Neutrophil (primary cell): ENCODE measurements around the gene ABHD16A.

Source experiments
- H3K27ac ChIP-seq: fragments of 200-600 bp; sonication (generic); 2 replicates; pipeline ENCODE4 v1.5.1; 2016; ENCODE audit warnings: mild to moderate bottlenecking, moderate library complexity
- H3K27me3 ChIP-seq: fragments of 200-600 bp; sonication (generic); 2 replicates; pipeline ENCODE4 v1.6.0; 2016; ENCODE audit warnings: mild to moderate bottlenecking
- H3K36me3 ChIP-seq: fragments of 200-600 bp; sonication (generic); 2 replicates; pipeline ENCODE4 v1.5.1; 2017
- H3K4me1 ChIP-seq, 2 experiments: fragments of 200-600 bp in 1 of 2; sonication (generic) in 1 of 2; 1 replicate in 1 of 2; 2 replicates in 1 of 2; pipeline versions ENCODE4 v1.5.1 to v1.6.1; 2013 to 2016; ENCODE audit warnings: low read depth in 1 of 2, low read length in 1 of 2, mild to moderate bottlenecking in 1 of 2, moderate library complexity in 1 of 2; ENCODE audit not compliant: control insufficient read depth in 1 of 2, insufficient read depth in 1 of 2
- H3K4me3 ChIP-seq, 2 experiments: fragments of 200-600 bp in 1 of 2; sonication (generic) in 1 of 2; 1 replicate in 1 of 2; 2 replicates in 1 of 2; pipeline ENCODE4 v1.5.1; 2013 to 2016; ENCODE audit warnings: low read depth in 1 of 2, low read length in 1 of 2, mild to moderate bottlenecking in 1 of 2, moderate library complexity in 1 of 2
- H3K9me3 ChIP-seq: fragments of 200-600 bp; sonication (generic); 2 replicates; pipeline ENCODE4 v1.5.1; 2016
- TF ChIP-seq, protein P1 (sequence below): fragments of 200-600 bp; sonication (generic); IDR thresholded peaks from 2 replicates; pipeline ENCODE4 v1.5.1; 2016; ENCODE audit warnings: antibody characterized with exemption

The ABHD16A gene

DNA sequence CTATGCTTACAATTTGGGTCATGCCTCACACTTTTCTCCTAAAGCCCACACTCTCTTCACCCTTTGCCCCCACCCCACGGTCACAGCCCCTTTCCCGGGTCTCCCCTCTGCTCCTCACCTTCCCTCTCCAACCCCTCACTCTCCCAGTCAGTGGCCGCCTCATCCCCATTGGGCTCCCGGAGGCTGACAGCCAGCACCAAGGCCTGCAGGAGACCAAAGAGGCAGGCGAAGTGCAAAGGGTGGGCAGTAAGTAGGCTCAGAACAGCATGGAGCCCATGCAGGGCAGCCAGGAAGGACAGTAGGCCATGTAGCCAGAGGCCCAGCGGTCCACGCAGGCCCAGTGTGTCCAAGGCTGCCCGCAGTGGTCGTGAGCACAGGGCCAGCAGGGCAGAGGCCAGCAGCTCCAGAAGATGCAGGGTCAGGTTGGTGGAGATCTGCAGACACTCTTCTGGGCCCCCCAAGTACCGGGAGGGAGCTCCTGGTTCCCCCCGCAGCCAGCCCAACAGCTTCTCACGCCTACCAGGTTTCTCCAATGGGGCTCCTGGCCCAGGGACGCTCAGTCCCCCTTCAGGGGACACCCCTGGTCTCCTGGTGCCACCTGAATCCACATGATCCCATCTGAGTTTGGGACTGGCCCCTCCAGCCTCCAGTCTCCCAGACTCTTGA lies 44.0 kb downstream of the ABHD16A start:
- Histone ChIP-seq H3K9me3 (no peaks in the 10 kb centered on the region), H3K27ac (peak overlapping the region; percentile 92), H3K4me1 (peaks cover 55 to 68% of the 10 kb centered on the region in 2 experiments), H3K36me3 (peaks cover 52% of the 10 kb centered on the region), H3K27me3 (no peaks in the 10 kb centered on the region), H3K4me3 (peak overlapping the region; percentile 77 to 92)
- TF ChIP-seq, protein P1, sequence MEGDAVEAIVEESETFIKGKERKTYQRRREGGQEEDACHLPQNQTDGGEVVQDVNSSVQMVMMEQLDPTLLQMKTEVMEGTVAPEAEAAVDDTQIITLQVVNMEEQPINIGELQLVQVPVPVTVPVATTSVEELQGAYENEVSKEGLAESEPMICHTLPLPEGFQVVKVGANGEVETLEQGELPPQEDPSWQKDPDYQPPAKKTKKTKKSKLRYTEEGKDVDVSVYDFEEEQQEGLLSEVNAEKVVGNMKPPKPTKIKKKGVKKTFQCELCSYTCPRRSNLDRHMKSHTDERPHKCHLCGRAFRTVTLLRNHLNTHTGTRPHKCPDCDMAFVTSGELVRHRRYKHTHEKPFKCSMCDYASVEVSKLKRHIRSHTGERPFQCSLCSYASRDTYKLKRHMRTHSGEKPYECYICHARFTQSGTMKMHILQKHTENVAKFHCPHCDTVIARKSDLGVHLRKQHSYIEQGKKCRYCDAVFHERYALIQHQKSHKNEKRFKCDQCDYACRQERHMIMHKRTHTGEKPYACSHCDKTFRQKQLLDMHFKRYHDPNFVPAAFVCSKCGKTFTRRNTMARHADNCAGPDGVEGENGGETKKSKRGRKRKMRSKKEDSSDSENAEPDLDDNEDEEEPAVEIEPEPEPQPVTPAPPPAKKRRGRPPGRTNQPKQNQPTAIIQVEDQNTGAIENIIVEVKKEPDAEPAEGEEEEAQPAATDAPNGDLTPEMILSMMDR: no peak

DNA sequence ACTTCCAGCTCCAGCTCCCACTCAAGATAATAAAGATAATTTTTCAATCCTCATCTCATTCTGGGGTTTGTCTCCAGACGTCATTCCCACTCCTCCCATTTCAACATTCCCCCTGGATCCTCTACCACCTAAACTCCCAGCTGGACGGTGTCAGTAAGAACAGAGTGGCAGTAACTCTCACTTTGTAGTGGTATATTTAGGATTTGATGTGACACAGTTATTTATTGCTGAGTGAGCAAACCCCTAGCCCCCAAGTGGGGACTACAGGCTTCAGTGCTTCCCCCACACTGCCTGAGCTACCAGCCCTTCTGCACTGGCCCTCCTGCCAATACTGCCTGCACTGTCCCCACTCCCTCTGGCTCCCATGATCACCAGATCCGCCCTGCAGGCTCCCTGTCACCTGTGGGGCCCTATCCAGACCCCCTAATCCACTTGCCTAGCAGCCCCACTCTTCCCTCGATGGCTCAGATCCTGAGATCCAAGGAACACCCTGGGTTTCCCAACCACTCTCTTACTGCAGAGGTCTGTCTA lies 44.9 kb downstream of the ABHD16A start:
- Histone ChIP-seq H3K27me3 (no peaks in the 10 kb centered on the region), H3K9me3 (no peaks in the 10 kb centered on the region), H3K27ac (peak overlapping the region; percentile 35), H3K4me3 (no peak overlapping the region), H3K36me3 (peaks cover 44% of the 10 kb centered on the region), H3K4me1 (peaks cover 53 to 64% of the 10 kb centered on the region in 2 experiments)
- TF ChIP-seq, protein P1: no peak

DNA sequence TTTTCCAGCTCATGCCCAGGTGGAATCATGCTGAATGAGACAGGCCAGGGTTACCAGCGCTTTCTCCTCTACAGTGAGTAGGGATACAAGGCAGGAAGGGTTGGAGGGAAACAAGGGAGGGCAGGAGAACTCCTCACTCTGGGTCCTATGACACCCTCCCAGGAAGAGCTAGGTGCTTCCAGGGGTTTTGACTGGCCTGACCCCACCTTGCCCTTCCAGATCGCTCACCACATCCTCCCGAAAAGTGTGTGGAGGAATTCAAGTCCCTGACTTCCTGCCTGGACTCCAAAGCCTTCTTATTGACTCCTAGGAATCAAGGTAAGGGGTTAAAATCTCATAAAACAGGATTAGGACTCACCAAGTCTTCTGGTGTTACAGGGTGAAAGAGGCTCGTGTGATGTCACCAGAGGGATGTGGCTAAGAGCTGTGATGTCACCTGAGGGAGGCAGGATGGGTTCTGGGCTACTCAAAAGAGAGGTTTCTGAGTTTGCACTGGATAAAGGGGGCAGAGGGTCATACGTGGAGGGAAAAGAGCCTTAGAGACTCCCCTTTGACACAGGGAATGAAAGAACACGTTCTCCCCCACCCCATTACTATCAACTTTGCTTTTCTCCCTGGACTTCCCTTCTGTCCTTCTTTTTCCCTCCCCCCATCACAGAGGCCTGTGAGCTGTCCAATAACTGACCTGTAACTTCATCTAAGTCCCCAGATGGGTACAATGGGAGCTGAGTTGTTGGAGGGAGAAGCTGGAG lies 45.5 kb downstream of the ABHD16A start:
- peak overlapping the region; percentile 35 for H3K27ac ChIP-seq
- H3K4me3 ChIP-seq: no peak overlapping the region
- H3K36me3 ChIP-seq: peaks cover 41% of the 10 kb centered on the region
- H3K4me1 ChIP-seq: peaks cover 58 to 64% of the 10 kb centered on the region in 2 experiments
- TF ChIP-seq, protein P1: no peak
- H3K27me3 ChIP-seq: no peaks in the 10 kb centered on the region
- no peaks in the 10 kb centered on the region for H3K9me3 ChIP-seq

DNA sequence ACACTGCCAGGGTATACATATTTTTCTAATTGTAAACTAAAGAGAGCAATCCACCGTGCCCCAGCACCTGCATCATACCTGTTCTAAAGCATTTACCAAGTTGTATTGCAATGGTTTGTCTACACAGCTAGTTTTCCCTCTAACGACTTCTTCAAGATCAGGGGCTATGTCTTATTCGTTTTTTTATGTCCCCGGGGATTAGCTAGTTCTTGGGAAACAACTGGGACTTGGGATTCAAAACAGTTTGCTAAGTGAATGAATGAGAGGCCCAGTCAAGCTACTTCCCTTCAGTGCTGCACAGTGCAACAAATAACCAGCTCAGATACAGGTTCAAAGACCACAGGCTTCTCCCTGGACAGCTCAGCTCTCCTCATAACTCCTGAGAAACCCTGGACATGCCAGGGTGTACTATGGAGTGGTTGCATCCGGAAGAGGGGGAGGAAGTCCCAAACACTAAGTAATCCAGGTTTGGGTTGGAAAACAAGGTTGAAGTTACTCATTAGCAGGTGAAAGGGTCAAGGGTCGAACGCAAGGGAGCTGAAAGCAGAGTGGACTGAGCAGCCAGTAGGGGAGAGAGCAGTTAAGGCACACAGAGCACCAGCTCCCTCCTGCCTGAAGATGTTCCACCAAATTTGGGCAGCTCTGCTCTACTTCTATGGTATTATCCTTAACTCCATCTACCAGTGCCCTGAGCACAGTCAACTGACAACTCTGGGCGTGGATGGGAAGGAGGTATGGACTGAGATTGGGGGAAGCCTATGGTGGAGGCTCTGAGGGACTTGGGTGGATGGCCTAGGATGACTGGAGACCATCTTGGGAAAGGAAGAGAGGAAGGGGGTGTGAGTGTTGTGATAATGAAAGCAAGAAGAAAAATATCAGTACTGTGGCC lies 47.5 kb downstream of the ABHD16A start, which contains the start of gene APOM:
TSS of gene APOM (plus strand) at position 546 of the 889 bp plus-strand sequence. CDS start at position 619, 73 bp downstream.
- H3K9me3 ChIP-seq: no peaks in the 10 kb centered on the region
- H3K27ac ChIP-seq: peak within 1 kb of the TSS; percentile 27
- no peak within 1 kb of the TSS for H3K4me3 ChIP-seq
- no peaks in the 10 kb centered on the region for H3K27me3 ChIP-seq
- peaks cover 62 to 65% of the 10 kb centered on the region in 2 experiments for H3K4me1 ChIP-seq
- peaks cover 27% of the 10 kb centered on the region for H3K36me3 ChIP-seq
- TF ChIP-seq, protein P1: no peak
